Fibroblast of skin of scalp (primary cell): ENCODE data around the gene SYNGR1.

Experiments used
- DNase-seq: peaks from one replicate; pipeline ENCODE4 v3.0.0-alpha.2; 2013

Gene SYNGR1

GRCh38 chr22:39431216-39431801, 81.5 kb downstream of the SYNGR1 start:
- no peak for DNase-seq

GRCh38 chr22:39431821-39432251, 82.0 kb downstream of the SYNGR1 start:
- DNase-seq: peak; percentile 16

- DNase-seq: no peak
Observed at GRCh38 chr22:39432361-39432811, 82.6 kb downstream of the SYNGR1 start.

- DNase-seq: no peak
Observed at GRCh38 chr22:39433476-39434242, 83.9 kb downstream of the SYNGR1 start.

- DNase-seq: no peak
Observed at GRCh38 chr22:39434243-39434653, 84.5 kb downstream of the SYNGR1 start.

- no peak for DNase-seq
Observed at GRCh38 chr22:39434721-39435120, 84.9 kb downstream of the SYNGR1 start.
